GM12801 (cell line): ENCODE data around the gene SULT2B1.

ENCODE experiments used
- CTCF ChIP-seq: IDR thresholded peaks from one replicate; pipeline ENCODE4 v1.5.1; 2011; ENCODE audit warnings: control low read depth; ENCODE audit not compliant: insufficient read length; ENCODE audit errors: extremely low read depth

The SULT2B1 gene

GRCh38 chr19:48644839-48645619 lies 93.1 kb downstream of the SULT2B1 start:
- no peak for TF ChIP-seq CTCF

GRCh38 chr19:48645620-48646000 lies 93.6 kb downstream of the SULT2B1 start:
- no peak for TF ChIP-seq CTCF

GRCh38 chr19:48646001-48646721 lies 94.2 kb downstream of the SULT2B1 start, which contains the start of gene CA11:
TSS of gene CA11 (minus strand) at chr19:48646187. CDS start at chr19:48645632, 555 bp downstream.
- TF ChIP-seq CTCF: no peak

- no peak for TF ChIP-seq CTCF
Observed at GRCh38 chr19:48646722-48647216, 94.8 kb downstream of the SULT2B1 start.

- no peak for TF ChIP-seq CTCF
Observed at GRCh38 chr19:48648134-48648533, 96.2 kb downstream of the SULT2B1 start.
